HFFc6 (cell line): Measurements from ENCODE around the gene UBA52. TPM values are rescaled to one million over a fixed set of nuclear protein-coding genes. Genes with fewer than 3 reads are reported as not detected.

Experiments used
- DNase-seq: peaks from one replicate; pipeline ENCODE4 v3.0.0-alpha.2; 2018
- H3K27ac Mint-ChIP-seq: 2 replicates; pipeline ENCODE4 v1.8.0; 2020; ENCODE audit warnings: mild to moderate bottlenecking, mixed read lengths
- H3K27me3 Mint-ChIP-seq: 2 replicates; pipeline ENCODE4 v1.8.0; 2021; ENCODE audit warnings: mild to moderate bottlenecking, moderate library complexity, mixed read lengths; ENCODE audit not compliant: insufficient read depth
- H3K36me3 Mint-ChIP-seq: 2 replicates; pipeline ENCODE4 v1.8.0; 2021; ENCODE audit warnings: low read depth, mixed read lengths
- H3K4me1 Mint-ChIP-seq: 2 replicates; pipeline ENCODE4 v1.8.0; 2020; ENCODE audit warnings: low read depth, mixed read lengths
- H3K4me3 Mint-ChIP-seq: 2 replicates; pipeline ENCODE4 v1.8.0; 2020; ENCODE audit warnings: mild to moderate bottlenecking, moderate library complexity, mixed read lengths
- H3K9me3 Mint-ChIP-seq: 2 replicates; pipeline ENCODE4 v1.8.0; 2020; ENCODE audit warnings: mild to moderate bottlenecking, mixed read lengths
- CTCF ChIP-seq: fragments of 200-600 bp; sonication (generic); IDR thresholded peaks from 2 replicates; pipeline ENCODE4 v1.5.0; 2021; ENCODE audit warnings: antibody characterized with exemption, mild to moderate bottlenecking
- total RNA-seq, 6 experiments: library from RNA; stranded (reverse); fragmentation: NEBNext Ultra II Directional; extraction: Animal tissue kit (Norgen Biotek cat#: 25700); gene quantifications; 2 replicates in 1 of 6; 3 replicates in 5 of 6; pipeline ENCODE4 v1.2.3, GENCODE V29; 2021

UBA52 gene
- total RNA-seq, 6 experiments from 2014 or later = 1,140 to 1,305 (median 1,270) TPM

- no peak for TF ChIP-seq CTCF
- H3K27me3 Mint-ChIP-seq = peaks cover 54% of the 10 kb centered on the region
- peaks cover 4% of the 10 kb centered on the region; the same call in 1 of the 2 replicates for H3K4me1 Mint-ChIP-seq
- H3K36me3 Mint-ChIP-seq = peaks cover 7% of the 10 kb centered on the region
- DNase-seq = no peak
- no peak overlapping the region for H3K27ac Mint-ChIP-seq
- H3K4me3 Mint-ChIP-seq = peak overlapping the region; percentile 28; the same call in 1 of the 2 replicates
- peaks cover 9% of the 10 kb centered on the region for H3K9me3 Mint-ChIP-seq
Observed at GRCh38 chr19:18613589-18614234, 42.1 kb downstream of the UBA52 start.

- peaks cover 3% of the 10 kb centered on the region; the same call in 1 of the 2 replicates for H3K4me1 Mint-ChIP-seq
- no peak for TF ChIP-seq CTCF
- no peak for DNase-seq
- H3K27ac Mint-ChIP-seq = no peak overlapping the region
- no peak overlapping the region for H3K4me3 Mint-ChIP-seq
- peaks cover 9% of the 10 kb centered on the region for H3K9me3 Mint-ChIP-seq
- peaks cover 48% of the 10 kb centered on the region for H3K27me3 Mint-ChIP-seq
- H3K36me3 Mint-ChIP-seq = peaks cover 7% of the 10 kb centered on the region
Observed at GRCh38 chr19:18616023-18616422, 44.4 kb downstream of the UBA52 start.

- Mint-ChIP-seq H3K27me3 (peaks cover 40% of the 10 kb centered on the region), H3K4me1 (no peaks in the 10 kb centered on the region), H3K36me3 (peaks cover 7% of the 10 kb centered on the region), H3K4me3 (no peak overlapping the region), H3K9me3 (peaks cover 9% of the 10 kb centered on the region), H3K27ac (no peak overlapping the region)
- no peak for DNase-seq
- no peak for TF ChIP-seq CTCF
Observed at GRCh38 chr19:18617562-18617961, 45.9 kb downstream of the UBA52 start.

GRCh38 chr19:18618236-18618635, 46.6 kb downstream of the UBA52 start:
- H3K27ac Mint-ChIP-seq = no peak overlapping the region
- H3K4me1 Mint-ChIP-seq = no peaks in the 10 kb centered on the region
- no peak for DNase-seq
- no peak for TF ChIP-seq CTCF
- H3K4me3 Mint-ChIP-seq = no peak overlapping the region
- H3K36me3 Mint-ChIP-seq = peaks cover 7% of the 10 kb centered on the region
- peaks cover 41% of the 10 kb centered on the region for H3K27me3 Mint-ChIP-seq
- peaks cover 9% of the 10 kb centered on the region for H3K9me3 Mint-ChIP-seq

- Mint-ChIP-seq H3K27me3 (peaks cover 26% of the 10 kb centered on the region), H3K27ac (no peak overlapping the region), H3K9me3 (peaks cover 9% of the 10 kb centered on the region), H3K4me1 (no peaks in the 10 kb centered on the region), H3K4me3 (no peak overlapping the region), H3K36me3 (peaks cover 7% of the 10 kb centered on the region)
- no peak for TF ChIP-seq CTCF
- DNase-seq = no peak
Observed at GRCh38 chr19:18620311-18620710, 48.7 kb downstream of the UBA52 start.
